ENCODE measurements around the gene S100P.

S100P gene

GRCh38 chr4:6731780-6732179 is 38.1 kb downstream of the S100P start:
- ChIA-PET POLR2A (no interaction called here), CTCF (interaction anchor here (1.5 to 7.5 kb wide), 2 partner anchors 14 to 141 kb away, joined by 6 to 52 read pairs; partner anchors contain the start of gene BLOC1S4)
- H3K4me3 ChIP-seq (ENCODE audit: low read depth, low read length) = no peak overlapping the region
- DNase-seq (ENCODE audit: low read depth, low spot score) = no peak
- TF ChIP-seq CTCF (IDR thresholded peaks at IDR 0.05; ENCODE audit: insufficient read depth, low read length, missing control alignments) = no peak

DNA sequence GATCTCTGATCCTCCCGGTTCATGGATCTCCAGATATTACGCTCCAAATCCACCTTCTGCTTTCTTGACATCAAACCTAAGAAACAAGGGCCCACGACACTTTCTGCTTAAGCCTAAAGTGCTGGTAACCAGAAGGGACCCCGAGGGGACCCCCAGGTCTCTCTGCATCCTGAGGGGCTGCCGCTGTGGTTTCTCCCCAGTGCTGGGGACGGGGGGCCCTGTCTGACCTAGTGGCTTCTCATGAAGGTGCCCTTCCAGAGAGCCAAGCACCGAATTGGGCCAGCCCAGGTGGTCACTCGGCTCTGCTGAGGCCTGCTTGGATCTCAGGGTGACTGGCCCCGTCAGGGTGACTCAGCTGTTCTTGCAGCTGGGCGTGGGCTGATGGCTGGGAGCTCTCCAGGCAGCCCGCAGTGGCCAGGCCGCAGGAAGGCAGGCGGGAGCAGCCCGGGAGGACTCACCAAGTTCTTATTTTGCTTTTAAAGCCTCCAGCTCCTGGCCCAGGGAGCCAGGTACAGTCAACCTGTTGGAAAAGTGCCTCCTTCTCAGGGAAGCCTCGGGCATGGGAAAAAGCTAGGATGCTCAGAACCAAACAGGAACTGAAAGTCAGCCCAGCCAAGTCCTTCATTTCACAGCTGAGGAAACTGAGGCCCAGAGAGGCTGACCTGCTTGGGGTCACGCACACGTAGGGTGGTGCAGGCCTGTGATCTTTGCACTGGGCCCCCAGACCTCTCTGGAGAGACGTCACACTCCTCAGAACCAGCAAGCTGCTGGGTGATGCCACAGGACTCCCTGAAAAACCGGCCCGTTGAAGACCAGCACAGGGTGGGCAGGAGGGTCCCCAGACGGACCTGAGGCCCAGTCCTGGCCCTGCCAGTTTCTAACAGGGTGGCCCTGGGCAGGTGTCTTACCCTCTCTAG is 39.0 kb downstream of the S100P start:
- ChIA-PET CTCF (interaction anchor here (1.0 to 7.5 kb wide), 3 partner anchors 14 to 153 kb away, joined by 4 to 52 read pairs (median 15); partner anchors contain the start of gene BLOC1S4), POLR2A (interaction anchor here (0.6 to 0.7 kb wide), 2 partner anchors 15 to 176 kb away, joined by 3 to 5 read pairs; no protein-coding TSS in a partner anchor)
- DNase-seq (ENCODE audit: low read depth, low spot score) = peak; percentile 67
- H3K4me3 ChIP-seq (ENCODE audit: low read depth, low read length) = no peak overlapping the region
- no peak for TF ChIP-seq CTCF (IDR thresholded peaks at IDR 0.05; ENCODE audit: insufficient read depth, low read length, missing control alignments)

- no peak for TF ChIP-seq CTCF (IDR thresholded peaks at IDR 0.05; ENCODE audit: insufficient read depth, low read length, missing control alignments)
- no peak for DNase-seq (ENCODE audit: low read depth, low spot score)
- ChIA-PET POLR2A (no interaction called here), CTCF (interaction anchor here (1.0 to 7.5 kb wide), 3 partner anchors 15 to 153 kb away, joined by 4 to 52 read pairs (median 15); partner anchors contain the start of gene BLOC1S4)
- no peak overlapping the region for H3K4me3 ChIP-seq (ENCODE audit: low read depth, low read length)
These were observed 39.9 kb downstream of the S100P start for GRCh38 chr4:6733358-6734164.

- POLR2A ChIA-PET = no interaction called here
- DNase-seq (ENCODE audit: low read depth, low spot score) = no peak
- CTCF ChIA-PET = interaction anchor here (0.8 to 1.3 kb wide), 2 partner anchors 13 to 139 kb away, joined by 3 to 5 read pairs; no protein-coding TSS in a partner anchor
- H3K4me3 ChIP-seq (ENCODE audit: low read depth, low read length) = no peak overlapping the region
- TF ChIP-seq CTCF (IDR thresholded peaks at IDR 0.05; ENCODE audit: insufficient read depth, low read length, missing control alignments) = no peak
These were observed 40.6 kb downstream of the S100P start for GRCh38 chr4:6734165-6734786.

GRCh38 chr4:6739920-6740319 is 46.2 kb downstream of the S100P start:
- H3K4me3 ChIP-seq (ENCODE audit: low read depth, low read length) = no peak overlapping the region
- no peak for DNase-seq (ENCODE audit: low read depth, low spot score)
- TF ChIP-seq CTCF (IDR thresholded peaks at IDR 0.05; ENCODE audit: insufficient read depth, low read length, missing control alignments) = no peak
- ChIA-PET POLR2A (no interaction called here), CTCF (interaction anchor here (0.7 kb wide), 1 partner anchor 21 kb away, joined by 3 read pairs; no protein-coding TSS in a partner anchor)
